ENCODE data around the gene SPNS2.

GRCh38 chr17:4525691-4526397 is 27.2 kb downstream of the SPNS2 start:
- no peak for TF ChIP-seq POLR2A (IDR thresholded peaks at IDR 0.05; ENCODE audit: low read depth, low read length)
- TF ChIP-seq ZBTB11 (CRISPR knock-in tag; IDR thresholded peaks at IDR 0.05) = no peak
